Measurements from ENCODE around the gene GP1BA.
"Not testable (repeated sequence)": the region's sequence is repeated elsewhere in the genome, so short reads cannot be mapped to it uniquely, and the experiment has no call there.

DNA sequence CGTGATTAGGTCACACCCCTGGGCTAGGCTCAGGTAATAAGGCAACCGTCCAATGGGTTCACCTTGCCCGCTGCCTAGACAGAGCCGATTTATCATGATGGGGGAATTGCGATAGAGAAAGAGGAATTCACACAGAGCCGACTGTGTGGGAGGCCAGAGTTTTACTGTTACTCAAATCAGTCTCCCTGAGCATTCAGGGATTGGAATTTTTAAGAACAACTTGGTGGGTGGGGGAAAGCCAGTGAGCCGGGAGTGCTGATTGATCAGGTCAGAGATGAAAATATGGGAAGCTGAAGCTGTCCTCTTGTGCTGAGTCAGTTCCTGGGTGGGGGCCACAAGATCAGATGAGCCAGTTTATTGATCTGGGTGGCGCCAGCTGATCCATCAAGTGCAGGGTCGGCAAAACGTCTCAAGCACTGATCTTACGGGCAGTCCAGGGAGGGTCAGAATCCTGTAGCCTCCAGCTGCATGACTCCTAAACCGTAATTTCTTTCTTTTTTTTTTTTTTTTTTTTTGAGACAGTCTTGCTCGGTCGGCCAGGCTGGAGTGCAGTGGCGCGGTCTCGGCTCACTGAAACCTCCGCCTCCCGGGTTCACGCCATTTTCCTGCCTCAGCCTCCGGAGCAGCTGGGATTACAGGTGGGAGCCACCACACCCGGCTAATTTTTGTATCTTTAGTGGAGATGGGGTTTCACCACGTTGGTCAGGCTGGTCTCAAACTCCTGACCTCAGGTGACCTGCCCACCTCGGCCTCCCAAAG is 5.3 kb upstream of the GP1BA start:
- TF ChIP-seq CTCF, POLR2A, POLR2AphosphoS5 (IDR thresholded peaks at IDR 0.05): not testable (repeated sequence)

Data from prostate gland (tissue), 2 donors.